ENCODE results near the gene RIPK1. TPM values are rescaled to one million over a fixed set of nuclear protein-coding genes. Genes with fewer than 3 reads are reported as not detected.
"Not testable (repeated sequence)": the region's sequence is repeated elsewhere in the genome, so short reads cannot be mapped to it uniquely, and the experiment has no call there.

RIPK1 gene
- 10 to 100 TPM in 1 of 4 donors, 1 to 10 TPM in 3; 6.2 to 10.4 (median 7.2) TPM for total RNA-seq
- polyA plus RNA-seq, result 10 to 100 TPM in 1 of 3 donors, 1 to 10 TPM in 2; 5.6 to 10.6 (median 7.1) TPM
- long read RNA-seq, donor 1, full-length matches to known transcripts, result 3 of 12 reads
- long read RNA-seq, donor 1, partial matches to known transcripts, result 4 of 12 reads
- long read RNA-seq, donor 1, other reads (novel, unspliced or antisense), result 5 of 12 reads
- long read RNA-seq, donor 2, full-length matches to known transcripts, result 4 of 26 reads
- long read RNA-seq, donor 2, partial matches to known transcripts, result 6 of 26 reads
- long read RNA-seq, donor 2, other reads (novel, unspliced or antisense), result 16 of 26 reads

- no peaks in the 10 kb centered on the region for H3K9me3 ChIP-seq
- peak within 1 kb of the TSS; percentile 100 for H3K4me3 ChIP-seq
- WGBS, 3 donors, result 0 to 1% (median 1%) methylated on average over 77 to 112 of the region's 112 CpGs
- H3K4me1 ChIP-seq, result peaks cover 38% of the 10 kb centered on the region
- peaks cover 0 to 3% of the 10 kb centered on the region in 2 donors for H3K36me3 ChIP-seq (ENCODE audit: insufficient read depth in 1 of 2, low read depth in 1 of 2)
- peak; percentile 32 for TF ChIP-seq CTCF (IDR thresholded peaks at IDR 0.05)
- no peaks in the 10 kb centered on the region for H3K27me3 ChIP-seq (ENCODE audit: insufficient read depth in 3 of 3, low read length in 2 of 3)
- H3K27ac ChIP-seq, result peak within 1 kb of the TSS; percentile 100
- DNase-seq, result peak; percentile 96 to 97
- peak; percentile 90 to 94 (median 93) for ATAC-seq
- intact Hi-C loops (cut with DNase I), result no loop called here
Observed at GRCh38 chr6:3068329-3069214, at the start of gene RIPK1. Gene RIPK1 (plus strand): TSS chr6:3068494. CDS start chr6:3076824, 8,330 bp downstream.

GRCh38 chr6:3019065-3019464 lies 49.2 kb upstream of the RIPK1 start:
- Histone ChIP-seq H3K9me3 (no peaks in the 10 kb centered on the region), H3K27ac (peak overlapping the region; percentile 49), H3K4me3 (no peak overlapping the region), H3K36me3 (ENCODE audit: insufficient read depth in 1 of 2, low read depth in 1 of 2) (peaks cover 4 to 73% of the 10 kb centered on the region in 2 donors), H3K4me1 (peaks cover 28% of the 10 kb centered on the region), H3K27me3 (ENCODE audit: insufficient read depth in 3 of 3, low read length in 2 of 3) (no peaks in the 10 kb centered on the region)
- 26 to 32% (median 29%) methylated on average over 1 of the region's 1 CpG for WGBS, 3 donors
- intact Hi-C loops (cut with DNase I), result loop anchor here in 1 of 2 donors (2.0 kb wide), 1 partner anchor 14 kb away; no protein-coding TSS in a partner anchor
- TF ChIP-seq CTCF (IDR thresholded peaks at IDR 0.05), result no peak
- DNase-seq (no peak), ATAC-seq (no peak)

- no peak overlapping the region for H3K4me3 ChIP-seq
- intact Hi-C loops (cut with DNase I), result loop anchor here in 1 of 2 donors (2.0 kb wide), 1 partner anchor 15 kb away; no protein-coding TSS in a partner anchor
- 89 to 93% (median 91%) methylated on average over 6 of the region's 6 CpGs for WGBS, 3 donors
- DNase-seq (no peak), ATAC-seq (no peak)
- H3K36me3 ChIP-seq (ENCODE audit: insufficient read depth in 1 of 2, low read depth in 1 of 2), result peaks cover 2 to 65% of the 10 kb centered on the region in 2 donors
- H3K27me3 ChIP-seq (ENCODE audit: insufficient read depth in 3 of 3, low read length in 2 of 3), result no peaks in the 10 kb centered on the region
- H3K4me1 ChIP-seq, result peaks cover 35% of the 10 kb centered on the region
- no peak for TF ChIP-seq CTCF (IDR thresholded peaks at IDR 0.05)
- H3K9me3 ChIP-seq, result no peaks in the 10 kb centered on the region
- peak overlapping the region; percentile 49 for H3K27ac ChIP-seq
Observed at GRCh38 chr6:3019749-3020320, 48.5 kb upstream of the RIPK1 start.

- ATAC-seq; H3K27me3 ChIP-seq (ENCODE audit: insufficient read depth in 3 of 3, low read length in 2 of 3); H3K9me3 ChIP-seq; DNase-seq; H3K4me3 ChIP-seq; intact Hi-C loops (cut with DNase I): not testable (repeated sequence)
- peaks cover 0 to 52% of the 10 kb centered on the region in 2 donors for H3K36me3 ChIP-seq (ENCODE audit: insufficient read depth in 1 of 2, low read depth in 1 of 2)
- H3K27ac ChIP-seq, result peak overlapping the region; percentile 13
- H3K4me1 ChIP-seq, result peaks cover 46% of the 10 kb centered on the region
- 94 to 97% (median 95%) methylated on average over 2 of the region's 2 CpGs for WGBS, 3 donors
Observed at GRCh38 chr6:3020976-3021598, 47.2 kb upstream of the RIPK1 start.
